ENCODE measurements around the gene MBP. TPM values are rescaled to one million over a fixed set of nuclear protein-coding genes. Genes with fewer than 3 reads are reported as not detected.
A peak's percentile ranks its signal among the peaks of the same experiment; 100 is the strongest.

MBP gene
- total RNA-seq, 1 donor from 2014 or later, result 92.7 TPM

GRCh38 chr18:77013811-77014521, 118.6 kb downstream of the MBP start:
- POLR2A ChIA-PET, result no interaction called here
- intact Hi-C loops (cut with micrococcal nuclease), result no loop called here
- CTCF ChIA-PET, result interaction anchor here (1.4 kb wide), 1 partner anchor 198 kb away, joined by 6 read pairs; no protein-coding TSS in a partner anchor

GRCh38 chr18:77012806-77013541, 119.6 kb downstream of the MBP start:
- no peak for TF ChIP-seq CTCF (IDR thresholded peaks at IDR 0.05)
- Mint-ChIP-seq H3K36me3 (ENCODE audit: low read depth) (peaks cover 84% of the 10 kb centered on the region), H3K4me1 (peaks cover 5% of the 10 kb centered on the region), H3K4me3 (no peak overlapping the region), H3K27me3 (no peaks in the 10 kb centered on the region), H3K27ac (peak overlapping the region; percentile 12), H3K9me3 (no peaks in the 10 kb centered on the region)
- ChIA-PET POLR2A (no interaction called here), CTCF (interaction anchor here (2.8 kb wide), 1 partner anchor 12 kb away, joined by 9 read pairs; no protein-coding TSS in a partner anchor)
- DNase-seq, result no peak
- no peak for ATAC-seq (ENCODE audit: low read depth)
- intact Hi-C loops (cut with micrococcal nuclease), result no loop called here

More at GRCh38 chr18:77013811-77014521, 118.6 kb downstream of the MBP start:
- H3K36me3 Mint-ChIP-seq (ENCODE audit: low read depth), result peaks cover 82% of the 10 kb centered on the region
- no peak for TF ChIP-seq CTCF (IDR thresholded peaks at IDR 0.05)
- H3K27ac Mint-ChIP-seq, result no peak overlapping the region
- no peaks in the 10 kb centered on the region for H3K9me3 Mint-ChIP-seq
- no peak for DNase-seq
- peaks cover 5% of the 10 kb centered on the region for H3K4me1 Mint-ChIP-seq
- H3K4me3 Mint-ChIP-seq, result no peak overlapping the region
- no peaks in the 10 kb centered on the region for H3K27me3 Mint-ChIP-seq
- no peak for ATAC-seq (ENCODE audit: low read depth)

GRCh38 chr18:77012120-77012519, 120.5 kb downstream of the MBP start:
- ChIA-PET POLR2A (no interaction called here), CTCF (interaction anchor here (2.8 kb wide), 1 partner anchor 11 kb away, joined by 9 read pairs; no protein-coding TSS in a partner anchor)
- H3K27ac Mint-ChIP-seq, result no peak overlapping the region
- H3K36me3 Mint-ChIP-seq (ENCODE audit: low read depth), result peaks cover 82% of the 10 kb centered on the region
- H3K9me3 Mint-ChIP-seq, result no peaks in the 10 kb centered on the region
- peaks cover 7% of the 10 kb centered on the region for H3K4me1 Mint-ChIP-seq
- H3K4me3 Mint-ChIP-seq, result no peak overlapping the region
- intact Hi-C loops (cut with micrococcal nuclease), result no loop called here
- DNase-seq, result no peak
- no peak for TF ChIP-seq CTCF (IDR thresholded peaks at IDR 0.05)
- no peaks in the 10 kb centered on the region for H3K27me3 Mint-ChIP-seq
- ATAC-seq (ENCODE audit: low read depth), result no peak

GRCh38 chr18:77009675-77010074, 122.9 kb downstream of the MBP start:
- H3K4me1 Mint-ChIP-seq, result peaks cover 16% of the 10 kb centered on the region
- POLR2A ChIA-PET, result interaction anchor here (0.6 to 1.0 kb wide), 2 partner anchors 11 to 46 kb away, joined by 3 to 9 read pairs; no protein-coding TSS in a partner anchor
- intact Hi-C loops (cut with micrococcal nuclease), result loop anchor here (10.0 kb wide), 1 partner anchor 415 kb away; no protein-coding TSS in a partner anchor

More at GRCh38 chr18:77009675-77010074, 122.9 kb downstream of the MBP start:
- no peak overlapping the region for H3K27ac Mint-ChIP-seq
- peaks cover 60% of the 10 kb centered on the region for H3K36me3 Mint-ChIP-seq (ENCODE audit: low read depth)
- no peaks in the 10 kb centered on the region for H3K9me3 Mint-ChIP-seq
- TF ChIP-seq CTCF (IDR thresholded peaks at IDR 0.05), result no peak
- no peak overlapping the region for H3K4me3 Mint-ChIP-seq
- CTCF ChIA-PET, result no interaction called here
- ATAC-seq (ENCODE audit: low read depth) (no peak), DNase-seq (no peak)
- H3K27me3 Mint-ChIP-seq, result no peaks in the 10 kb centered on the region
